ENCODE measurements around the gene DNASE1L1.

DNA sequence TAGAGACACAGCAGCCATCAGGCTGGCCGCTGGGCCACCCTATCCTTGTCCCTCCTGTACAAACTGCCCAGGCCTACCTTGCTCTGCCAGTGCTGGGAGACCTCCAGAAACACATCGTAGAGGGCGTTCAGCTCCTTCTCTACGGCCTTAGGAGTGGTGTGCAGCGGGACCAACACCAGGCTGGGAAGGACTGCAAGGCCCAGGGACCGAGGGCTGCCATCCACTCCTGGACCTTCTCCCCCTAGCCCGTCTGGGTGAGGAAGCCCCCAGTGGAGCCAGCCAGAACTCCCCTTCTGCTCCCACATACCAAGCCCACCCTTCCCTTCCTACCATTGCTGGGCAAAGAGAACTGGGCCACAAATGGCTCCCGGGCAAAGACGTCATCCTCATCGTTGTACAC is 5.9 kb downstream of the DNASE1L1 start:
- TF ChIP-seq, protein P1, sequence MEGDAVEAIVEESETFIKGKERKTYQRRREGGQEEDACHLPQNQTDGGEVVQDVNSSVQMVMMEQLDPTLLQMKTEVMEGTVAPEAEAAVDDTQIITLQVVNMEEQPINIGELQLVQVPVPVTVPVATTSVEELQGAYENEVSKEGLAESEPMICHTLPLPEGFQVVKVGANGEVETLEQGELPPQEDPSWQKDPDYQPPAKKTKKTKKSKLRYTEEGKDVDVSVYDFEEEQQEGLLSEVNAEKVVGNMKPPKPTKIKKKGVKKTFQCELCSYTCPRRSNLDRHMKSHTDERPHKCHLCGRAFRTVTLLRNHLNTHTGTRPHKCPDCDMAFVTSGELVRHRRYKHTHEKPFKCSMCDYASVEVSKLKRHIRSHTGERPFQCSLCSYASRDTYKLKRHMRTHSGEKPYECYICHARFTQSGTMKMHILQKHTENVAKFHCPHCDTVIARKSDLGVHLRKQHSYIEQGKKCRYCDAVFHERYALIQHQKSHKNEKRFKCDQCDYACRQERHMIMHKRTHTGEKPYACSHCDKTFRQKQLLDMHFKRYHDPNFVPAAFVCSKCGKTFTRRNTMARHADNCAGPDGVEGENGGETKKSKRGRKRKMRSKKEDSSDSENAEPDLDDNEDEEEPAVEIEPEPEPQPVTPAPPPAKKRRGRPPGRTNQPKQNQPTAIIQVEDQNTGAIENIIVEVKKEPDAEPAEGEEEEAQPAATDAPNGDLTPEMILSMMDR (conservative IDR thresholded peaks at IDR 0.05; ENCODE audit: low read length) = no peak
- no peak for TF ChIP-seq EZH2phosphoT487 (IDR thresholded peaks at IDR 0.05; ENCODE audit: borderline replicate concordance)
